NCI-H82 (cell line): Measurements from ENCODE around the gene SLC9A9.
"Not testable (repeated sequence)": the region's sequence is repeated elsewhere in the genome, so short reads cannot be mapped to it uniquely, and the experiment has no call there.

ENCODE experiments used
- DNase-seq: peaks from one replicate; lab custom pipeline; 2025; lab: John Stamatoyannopoulos, UW

Gene SLC9A9

DNA sequence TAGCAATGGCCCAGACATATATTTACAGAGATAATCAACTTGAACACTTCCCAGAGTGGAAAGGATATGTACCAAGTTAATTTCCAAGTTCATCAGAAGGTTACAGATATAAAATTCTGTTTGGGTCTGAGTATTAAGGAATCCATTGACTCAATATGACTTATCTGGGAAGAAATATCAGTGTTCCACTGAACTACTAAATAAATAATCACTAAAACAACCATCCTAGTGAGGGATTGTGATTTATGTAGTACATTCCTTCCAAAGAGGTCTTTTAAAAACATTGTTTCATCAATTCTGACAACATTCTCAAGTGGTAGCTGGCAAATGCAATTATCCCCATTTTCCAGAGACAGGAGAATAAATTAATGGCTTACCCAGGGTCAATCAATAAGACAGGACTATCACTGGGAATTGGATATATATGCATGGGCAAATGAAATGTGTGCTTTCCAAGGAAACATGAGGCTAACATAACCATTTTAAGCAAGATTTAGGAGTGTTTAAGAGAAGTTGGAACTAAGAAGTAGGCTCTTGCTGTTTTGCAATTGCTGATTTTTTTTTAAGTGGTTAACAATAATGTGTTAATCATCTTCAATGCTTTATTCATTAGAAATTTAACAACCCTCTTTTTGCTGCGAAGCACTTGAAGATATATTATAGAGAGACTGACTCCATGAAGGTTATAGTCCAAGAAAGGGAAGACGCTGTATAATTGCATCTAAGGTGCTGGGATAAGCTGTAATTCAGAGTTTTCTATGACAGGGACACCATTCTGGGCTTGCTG is 37.9 kb downstream of the SLC9A9 start:
- DNase-seq = no peak

DNA sequence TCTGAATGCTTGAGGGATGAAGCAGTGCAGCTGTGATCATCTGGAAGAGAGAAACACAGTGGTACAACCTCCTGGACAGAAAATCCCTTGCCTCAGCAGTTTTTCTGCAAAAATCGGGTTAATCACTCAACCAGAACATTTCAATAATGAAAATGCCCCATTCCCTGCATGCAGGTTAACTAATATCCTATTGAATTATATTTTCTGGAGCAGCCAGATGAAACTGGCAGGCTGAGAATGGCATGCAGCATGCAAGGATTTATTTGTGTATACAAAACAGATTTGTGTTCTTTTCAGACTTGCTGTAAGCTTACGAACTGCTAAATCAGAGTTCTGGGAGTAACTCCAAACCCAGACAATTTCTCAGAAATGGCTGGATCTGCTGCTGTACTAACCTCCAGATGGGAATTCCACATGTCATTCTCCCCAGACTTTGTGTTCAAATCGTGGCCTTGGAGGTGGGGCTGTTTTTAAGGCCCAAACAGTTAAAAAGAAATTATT is 39.1 kb downstream of the SLC9A9 start:
- no peak for DNase-seq

DNA sequence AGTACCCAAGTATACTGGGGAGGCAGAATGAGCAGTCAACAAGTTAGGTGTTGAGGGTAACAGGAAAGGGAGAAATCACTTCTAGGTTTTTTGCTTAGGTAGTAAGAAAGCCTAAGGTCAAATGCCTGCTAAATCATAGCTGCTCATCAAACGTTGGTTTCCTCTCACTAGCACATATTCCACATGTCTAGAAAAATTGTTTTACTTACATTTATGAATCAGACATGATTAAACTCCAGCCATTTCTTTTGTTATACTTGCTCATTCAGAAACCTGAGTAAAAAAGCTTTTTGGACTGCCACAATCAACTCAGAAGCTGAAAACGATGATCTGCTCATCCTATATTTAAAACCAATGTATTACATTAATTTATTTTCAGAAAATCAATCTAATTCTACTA is 40.2 kb downstream of the SLC9A9 start:
- DNase-seq = no peak

DNA sequence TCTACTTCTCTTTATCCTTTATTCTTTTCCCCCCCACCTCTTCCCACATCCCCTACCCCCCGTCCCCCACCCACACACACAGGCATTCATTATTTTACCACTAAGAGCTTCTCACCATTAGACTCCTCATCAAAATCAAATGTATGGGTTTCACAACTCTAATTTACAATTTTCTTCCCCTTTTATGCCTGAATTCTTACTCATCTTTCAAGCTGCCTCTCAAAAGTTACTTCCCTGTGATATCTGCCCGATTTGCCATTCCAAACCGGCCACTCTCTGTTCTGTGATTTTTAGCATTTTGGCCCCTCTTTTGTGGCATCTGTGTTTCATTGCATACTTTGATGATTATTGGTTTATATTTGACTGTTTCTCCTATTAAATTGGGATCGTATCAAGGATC is 42.2 kb downstream of the SLC9A9 start:
- no peak for DNase-seq

DNA sequence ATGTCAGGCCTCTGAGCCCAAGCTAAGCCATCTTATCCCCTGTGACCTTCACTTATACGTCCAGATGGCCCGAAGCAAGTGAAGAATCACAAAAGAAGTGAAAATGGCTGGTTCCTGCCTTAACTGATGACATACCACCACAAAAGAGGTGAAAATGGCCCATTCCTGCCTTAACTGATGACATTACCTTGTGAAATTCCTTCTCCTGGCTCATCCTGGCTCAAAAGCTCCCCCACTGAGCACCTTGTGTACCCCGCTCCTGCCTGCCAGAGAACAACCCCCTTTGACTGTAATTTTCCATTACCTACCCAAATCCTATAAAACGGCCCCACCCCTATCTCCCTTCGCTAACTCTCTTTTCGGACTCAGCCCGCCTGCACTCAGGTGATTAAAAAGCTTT is 42.8 kb downstream of the SLC9A9 start:
- DNase-seq = not testable (repeated sequence)

DNA sequence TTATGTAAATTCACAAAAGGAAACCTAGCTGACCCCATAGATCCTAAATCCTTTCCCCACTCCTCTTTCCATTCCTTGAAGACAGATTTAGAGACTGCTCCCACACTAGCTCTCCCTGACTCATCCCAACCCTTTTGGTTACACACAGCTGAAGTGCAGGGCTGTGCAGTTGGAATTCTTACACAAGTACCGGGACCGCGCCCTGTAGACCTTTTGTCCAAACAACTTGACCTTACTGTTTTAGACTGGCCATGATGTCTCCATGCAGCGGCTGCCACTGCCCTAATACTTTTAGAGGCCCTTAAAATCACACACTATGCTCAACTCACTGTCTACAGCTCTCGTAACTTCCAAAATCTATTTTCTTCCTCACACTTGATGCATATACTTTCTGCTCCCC is 47.2 kb downstream of the SLC9A9 start:
- not testable (repeated sequence) for DNase-seq

DNA sequence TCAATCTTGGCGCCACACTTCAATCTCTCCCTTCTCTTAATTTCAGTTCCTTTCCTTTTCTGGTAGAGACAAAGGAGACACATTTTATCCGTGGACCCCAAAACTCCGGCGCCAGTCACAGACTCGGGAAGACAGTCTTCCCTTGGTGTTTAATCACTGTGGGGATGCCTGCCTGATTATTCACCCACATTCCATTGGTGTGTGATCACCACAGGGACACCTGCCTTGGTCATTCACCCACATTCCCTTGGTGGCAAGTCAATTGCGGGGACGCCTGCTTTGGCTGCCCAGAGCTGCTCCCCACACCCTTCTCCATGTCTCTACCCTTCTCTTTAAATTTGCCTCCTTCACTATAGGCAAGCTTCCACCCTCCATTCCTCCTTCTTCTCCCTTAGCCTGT is 50.1 kb downstream of the SLC9A9 start:
- DNase-seq = not testable (repeated sequence)

DNA sequence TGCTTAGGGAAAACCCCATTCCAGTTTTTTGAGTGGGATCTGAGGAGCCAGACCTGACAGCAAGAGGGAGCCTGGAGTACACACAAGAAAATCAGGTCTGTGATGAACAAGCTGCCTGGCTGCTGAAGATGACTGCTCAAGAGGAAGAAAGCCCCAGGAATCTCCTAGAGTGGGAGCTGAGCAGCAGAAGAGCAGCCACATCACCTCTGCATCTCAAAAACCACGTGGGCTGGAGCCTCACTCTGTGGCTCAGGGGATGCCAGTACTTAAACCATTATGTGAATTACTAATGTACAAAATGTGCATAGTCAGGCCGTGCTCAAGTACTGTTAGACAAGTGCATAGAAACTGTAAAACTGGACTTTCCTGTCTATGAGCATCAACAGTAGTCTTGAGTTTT is 52.4 kb downstream of the SLC9A9 start:
- DNase-seq = peak; percentile 13

DNA sequence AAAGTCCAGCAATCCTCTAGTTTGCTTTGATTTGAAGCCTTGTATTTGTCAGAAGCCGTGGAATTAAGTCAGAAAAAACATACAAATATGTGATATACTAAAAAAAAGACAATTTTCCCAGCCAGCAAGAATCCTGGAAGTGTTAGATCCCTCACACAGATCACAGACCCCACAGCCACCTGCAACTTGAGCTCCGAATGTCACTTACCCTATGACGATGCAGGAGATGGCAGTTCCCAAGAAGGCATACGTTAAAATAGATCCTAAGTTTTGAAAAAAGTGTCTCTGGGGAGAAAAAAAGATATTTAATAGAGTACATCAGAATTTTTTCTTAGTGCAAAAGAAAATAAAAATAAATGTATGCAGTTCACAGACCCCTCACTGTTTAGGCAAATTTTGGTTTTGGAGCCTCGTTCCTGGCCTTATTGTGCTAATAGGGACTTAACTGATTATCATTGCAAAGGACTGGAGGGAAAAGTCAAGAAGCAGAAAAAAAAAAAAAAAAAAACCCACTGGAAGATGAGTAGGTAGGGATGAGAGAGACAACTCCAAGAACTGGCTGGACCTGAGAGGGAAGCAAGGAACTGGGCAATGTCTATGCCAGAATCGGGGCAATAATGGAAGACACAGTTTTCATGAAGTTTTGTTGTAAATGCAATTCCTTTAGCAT is 53.3 kb downstream of the SLC9A9 start:
- no peak for DNase-seq

DNA sequence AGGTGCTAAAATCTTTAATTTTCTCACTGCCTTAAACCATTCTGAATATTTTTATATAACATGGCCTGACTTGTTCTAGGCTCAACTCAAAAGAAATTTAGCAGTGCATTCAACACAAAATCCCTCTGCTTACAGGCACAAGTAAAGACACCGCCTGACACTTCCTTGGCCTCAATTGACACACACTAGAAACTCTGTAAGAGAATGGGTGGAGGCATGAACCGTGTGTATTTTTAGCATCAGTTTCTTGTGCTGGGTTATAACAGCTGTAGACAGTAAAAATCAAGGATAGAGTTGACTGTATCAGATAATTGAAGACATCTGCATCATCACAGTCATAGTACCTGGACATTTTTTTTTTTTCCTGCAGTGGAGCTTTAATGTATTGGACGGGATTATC is 54.3 kb downstream of the SLC9A9 start:
- DNase-seq = no peak

DNA sequence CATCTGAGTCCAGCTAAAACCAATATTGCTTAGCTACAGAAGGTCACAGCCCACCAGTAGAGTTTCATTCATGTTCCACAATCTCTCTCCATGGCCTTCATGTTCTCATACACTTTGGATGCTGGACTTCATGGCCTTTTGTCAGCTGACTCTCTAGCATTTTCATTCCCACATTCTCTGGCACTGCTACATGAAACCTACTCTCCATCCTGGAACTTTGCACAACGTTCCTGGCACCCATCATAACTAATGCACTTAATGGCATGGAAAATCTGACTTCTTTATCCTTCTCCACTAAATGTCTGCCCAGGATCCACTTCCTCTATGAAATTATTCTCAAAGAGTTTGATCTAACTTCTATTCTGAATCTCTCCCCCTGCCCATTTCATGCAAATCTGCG is 56.9 kb downstream of the SLC9A9 start:
- DNase-seq = no peak

DNA sequence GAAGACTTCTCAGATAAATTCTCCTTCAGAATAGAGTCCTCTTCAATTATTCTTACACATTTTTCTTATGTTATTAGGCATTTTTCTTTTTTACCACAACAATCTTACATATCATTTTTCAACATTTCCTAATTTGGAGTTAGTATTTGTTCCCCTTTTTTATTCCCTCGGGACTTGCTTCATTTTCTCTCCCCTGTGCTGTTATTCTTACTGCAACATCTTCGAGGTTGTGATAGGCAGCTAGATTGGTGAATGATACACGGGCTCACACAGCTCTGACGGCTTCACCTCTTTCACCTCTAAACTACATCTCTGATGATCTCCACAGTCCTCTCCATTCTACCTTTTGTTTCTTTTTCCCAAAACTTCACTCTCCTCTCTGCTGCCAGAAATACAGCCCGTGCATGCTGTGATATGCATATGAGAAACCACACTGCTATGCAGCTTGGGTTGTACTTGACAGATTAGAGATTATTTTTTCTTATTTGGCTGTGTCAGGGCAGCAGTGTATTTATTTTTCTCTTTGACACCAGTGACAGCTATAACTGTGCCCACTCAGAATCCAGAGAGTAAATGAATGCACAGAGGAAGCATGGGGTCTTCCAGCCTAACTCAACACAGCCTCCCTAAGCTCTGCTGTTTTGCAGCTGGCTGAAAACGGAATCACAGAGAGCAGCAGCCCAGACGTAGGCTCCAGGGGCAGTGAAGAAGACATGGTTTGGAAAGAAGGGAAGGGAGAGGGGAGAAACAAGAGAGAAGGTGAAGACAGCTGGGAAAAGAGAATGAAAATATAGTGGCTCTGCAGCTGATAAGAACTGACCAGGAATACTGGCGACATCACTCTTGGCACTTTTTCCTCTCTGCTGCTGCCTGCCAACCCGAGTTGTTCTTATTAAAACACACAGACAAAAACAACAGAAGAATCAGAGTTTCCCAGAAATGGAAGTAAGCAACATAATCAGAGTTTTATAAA is 61.8 kb downstream of the SLC9A9 start:
- no peak for DNase-seq

DNA sequence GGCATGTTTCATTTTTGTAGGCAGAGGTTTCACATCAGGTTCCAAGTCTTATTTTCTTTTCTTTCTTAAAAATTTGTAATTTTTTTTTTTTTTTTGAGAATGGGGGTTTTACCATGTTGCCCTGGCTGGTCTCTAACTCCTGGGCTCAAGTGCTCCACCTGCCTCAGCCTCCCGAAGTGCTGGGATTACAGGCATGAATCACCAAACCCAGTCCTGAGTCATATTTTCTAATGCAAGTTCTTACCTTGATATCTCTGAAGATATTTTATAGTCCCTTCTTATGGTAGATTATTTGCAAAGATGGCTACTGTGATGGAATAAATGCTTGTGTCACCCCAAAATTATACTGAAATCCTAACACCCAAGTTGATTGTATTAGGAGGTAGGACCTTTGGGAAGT is 63.8 kb downstream of the SLC9A9 start:
- no peak for DNase-seq

DNA sequence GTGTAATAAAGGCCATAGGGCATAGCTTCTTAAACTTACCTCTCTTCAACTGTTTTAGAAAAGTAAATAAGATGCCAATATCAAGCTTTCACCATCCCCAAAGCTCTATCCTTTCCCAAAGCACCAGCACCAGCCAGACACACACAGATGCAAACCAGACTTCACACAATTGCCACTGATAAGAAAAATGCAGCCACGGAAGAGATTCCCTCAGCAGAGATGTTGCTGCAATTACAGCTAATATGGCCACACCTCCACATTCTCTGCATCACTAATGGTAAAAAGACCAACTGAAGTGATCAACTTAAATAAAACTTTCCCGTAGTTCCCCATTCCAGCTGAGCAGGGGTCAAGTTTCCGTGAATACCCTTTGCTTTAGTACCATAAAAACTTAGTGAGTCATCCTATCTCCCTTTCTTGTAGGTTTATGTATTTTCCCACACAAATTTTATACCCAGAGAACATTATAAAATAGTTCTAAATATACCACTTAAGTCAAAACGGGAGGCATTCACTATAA is 64.4 kb downstream of the SLC9A9 start:
- DNase-seq = no peak

DNA sequence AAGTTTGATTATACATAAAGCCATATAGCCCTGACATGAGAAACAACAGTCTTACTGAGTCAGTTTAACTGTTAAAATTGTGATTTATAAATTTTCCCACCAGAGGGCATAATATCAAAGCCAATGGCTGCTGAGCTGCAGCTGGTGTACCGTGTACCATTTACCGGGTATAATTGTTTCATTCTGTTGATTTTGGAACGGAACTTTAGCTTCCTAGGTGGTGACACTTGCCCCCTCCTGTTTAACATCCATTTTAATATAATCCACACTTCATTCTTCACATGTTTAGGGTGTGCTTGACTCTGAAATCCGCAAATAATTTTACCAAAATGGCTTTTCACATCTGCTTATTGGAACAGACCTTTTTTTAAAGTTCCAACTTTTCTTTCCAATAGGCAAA is 72.8 kb downstream of the SLC9A9 start:
- peak; percentile 72 for DNase-seq

DNA sequence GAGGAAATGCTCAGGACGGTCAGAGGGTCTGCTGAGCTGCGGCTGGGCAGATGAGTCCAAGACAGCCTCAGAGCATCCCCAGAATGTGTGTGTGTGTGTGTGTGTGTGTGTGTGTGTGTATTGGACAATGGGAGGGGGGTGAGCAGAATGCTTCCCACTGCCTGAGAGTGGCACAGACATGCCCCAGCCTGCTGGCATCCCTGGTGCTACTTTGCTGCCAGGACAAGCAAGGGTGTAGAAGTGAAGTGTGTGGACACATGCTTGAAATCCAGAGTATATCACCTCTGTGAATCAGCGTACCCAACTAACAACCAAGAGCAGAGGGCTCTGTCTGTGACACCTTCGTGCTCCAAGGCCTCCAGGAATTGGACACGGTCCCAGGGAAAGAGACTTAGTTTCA is 76.3 kb downstream of the SLC9A9 start:
- no peak for DNase-seq

DNA sequence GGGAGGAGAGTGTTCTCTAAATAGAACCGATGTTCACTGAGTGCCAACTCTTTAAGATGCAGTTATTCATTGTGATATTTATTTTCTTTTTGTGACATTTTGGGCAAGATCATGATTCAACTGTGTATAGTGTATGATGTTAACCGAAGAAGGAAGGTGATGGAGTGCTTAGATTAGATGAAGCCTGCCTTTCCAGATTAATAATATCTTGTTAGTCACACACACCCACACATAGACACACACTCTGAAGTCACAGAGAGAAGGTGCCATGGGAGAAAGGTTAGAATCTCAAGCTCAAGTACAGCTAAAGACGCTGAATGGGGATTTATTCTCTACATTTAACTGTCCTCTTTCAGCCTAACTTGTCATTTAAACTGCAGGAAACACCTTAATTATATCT is 77.0 kb downstream of the SLC9A9 start:
- no peak for DNase-seq

DNA sequence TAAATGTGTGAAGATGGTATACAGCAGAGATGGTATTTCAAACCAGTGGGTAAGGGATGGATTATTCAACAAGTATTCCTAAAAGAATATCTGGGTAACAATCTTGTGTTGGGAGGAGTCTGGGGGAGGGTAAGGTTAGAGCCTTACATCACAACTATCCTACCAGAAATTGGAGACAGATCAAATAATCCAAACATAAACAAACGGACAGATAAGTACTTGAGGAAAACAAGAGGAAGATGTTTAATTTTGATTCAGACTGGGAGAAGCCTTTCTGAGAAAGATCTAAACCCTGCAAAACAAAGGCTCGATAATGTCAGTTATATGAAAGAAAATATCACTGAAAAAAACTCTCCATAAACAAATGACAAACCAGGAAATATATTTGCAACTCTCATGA is 77.9 kb downstream of the SLC9A9 start:
- no peak for DNase-seq

DNA sequence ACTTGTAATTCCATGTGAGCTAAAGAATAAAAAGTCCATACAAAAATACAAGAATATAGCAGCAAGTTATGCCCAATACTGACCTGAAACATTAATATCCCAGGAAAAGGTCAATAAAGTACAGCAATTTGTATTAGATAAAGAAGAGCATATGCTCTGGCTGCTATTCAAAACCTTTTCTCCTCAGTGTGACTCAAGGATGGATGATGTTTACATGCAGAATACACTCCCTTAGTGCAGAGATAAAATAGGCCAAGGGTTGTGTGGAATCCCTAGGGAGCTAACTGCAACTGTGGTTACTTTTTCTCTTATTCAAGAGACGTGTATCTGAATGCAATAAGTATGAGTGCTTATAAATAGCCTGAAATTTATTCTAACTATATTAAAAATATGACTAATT is 78.7 kb downstream of the SLC9A9 start:
- DNase-seq = no peak

DNA sequence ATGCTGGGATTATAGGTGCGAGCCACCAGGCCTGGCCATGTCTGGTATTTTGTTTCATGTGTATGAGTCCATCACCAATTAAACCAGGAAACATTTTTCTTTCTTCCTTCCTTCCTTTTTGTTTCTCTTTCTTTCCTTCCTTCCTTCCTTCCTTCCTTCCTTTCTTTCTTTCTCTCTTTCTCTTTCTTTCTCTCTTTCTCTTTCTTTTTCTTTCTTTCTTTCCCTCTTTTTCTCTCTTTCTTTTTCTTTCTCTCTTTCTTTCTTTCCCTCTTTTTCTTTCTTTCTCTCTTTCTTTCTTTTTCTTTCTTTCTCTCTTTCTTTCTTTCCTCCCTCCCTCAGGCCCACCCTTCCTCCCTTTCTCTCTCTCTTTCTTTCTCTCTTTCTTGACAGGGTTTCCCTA is 83.4 kb downstream of the SLC9A9 start:
- no peak for DNase-seq

DNA sequence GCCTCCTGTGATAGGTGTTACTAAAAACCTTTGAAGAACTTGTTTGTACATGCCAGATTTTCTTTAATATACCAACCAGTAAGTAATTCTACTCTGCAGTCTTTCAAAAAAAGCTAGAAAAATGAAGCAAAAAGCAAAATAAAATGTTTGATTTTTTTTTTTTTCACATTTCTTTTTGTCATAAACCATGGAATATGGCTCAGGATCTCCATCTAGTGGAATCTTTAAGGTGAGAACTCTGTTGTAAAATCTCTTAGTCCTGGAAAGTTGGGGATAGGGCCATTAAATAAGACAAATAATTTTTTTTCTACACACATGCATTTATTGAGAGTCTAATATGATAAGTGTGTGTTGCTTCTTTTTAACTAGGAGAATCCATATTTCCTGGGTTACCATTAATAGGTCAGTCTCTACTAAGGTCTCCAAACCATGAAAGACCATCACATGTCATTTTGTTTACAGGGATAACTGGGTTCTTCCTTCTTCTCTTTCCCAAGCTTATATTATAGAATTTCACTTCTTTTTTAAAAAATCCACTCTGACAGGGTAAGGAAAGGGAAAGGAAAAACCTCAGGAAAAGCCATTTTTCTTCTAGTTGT is 84.6 kb downstream of the SLC9A9 start:
- peak; percentile 43 for DNase-seq

DNA sequence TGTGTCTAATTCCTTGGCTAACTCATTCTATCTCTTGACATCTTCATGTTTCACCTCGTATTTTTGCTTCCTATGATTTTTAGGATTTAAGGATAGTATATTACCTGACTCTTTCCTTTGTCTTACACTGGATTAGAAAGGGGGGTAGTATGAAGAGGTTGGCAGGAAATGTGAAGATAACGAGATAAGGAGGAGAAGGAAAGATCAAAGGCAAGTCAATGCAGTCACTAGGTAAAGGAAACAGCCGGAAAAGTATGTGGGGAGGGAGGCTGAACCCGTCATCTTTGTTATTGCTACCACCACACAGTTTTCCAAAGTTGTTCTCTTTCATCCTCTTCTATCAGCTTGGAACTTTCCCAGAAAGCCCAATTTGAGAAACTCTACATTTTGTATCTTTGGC is 90.6 kb downstream of the SLC9A9 start:
- DNase-seq = no peak
